Measurements from ENCODE around the gene FOXJ1. TPM values are rescaled to one million over a fixed set of nuclear protein-coding genes. Genes with fewer than 3 reads are reported as not detected.
A peak's percentile ranks its signal among the peaks of the same experiment; 100 is the strongest.

FOXJ1 gene
- total RNA-seq, 4 donors from 2014 or later = not detected

DNA sequence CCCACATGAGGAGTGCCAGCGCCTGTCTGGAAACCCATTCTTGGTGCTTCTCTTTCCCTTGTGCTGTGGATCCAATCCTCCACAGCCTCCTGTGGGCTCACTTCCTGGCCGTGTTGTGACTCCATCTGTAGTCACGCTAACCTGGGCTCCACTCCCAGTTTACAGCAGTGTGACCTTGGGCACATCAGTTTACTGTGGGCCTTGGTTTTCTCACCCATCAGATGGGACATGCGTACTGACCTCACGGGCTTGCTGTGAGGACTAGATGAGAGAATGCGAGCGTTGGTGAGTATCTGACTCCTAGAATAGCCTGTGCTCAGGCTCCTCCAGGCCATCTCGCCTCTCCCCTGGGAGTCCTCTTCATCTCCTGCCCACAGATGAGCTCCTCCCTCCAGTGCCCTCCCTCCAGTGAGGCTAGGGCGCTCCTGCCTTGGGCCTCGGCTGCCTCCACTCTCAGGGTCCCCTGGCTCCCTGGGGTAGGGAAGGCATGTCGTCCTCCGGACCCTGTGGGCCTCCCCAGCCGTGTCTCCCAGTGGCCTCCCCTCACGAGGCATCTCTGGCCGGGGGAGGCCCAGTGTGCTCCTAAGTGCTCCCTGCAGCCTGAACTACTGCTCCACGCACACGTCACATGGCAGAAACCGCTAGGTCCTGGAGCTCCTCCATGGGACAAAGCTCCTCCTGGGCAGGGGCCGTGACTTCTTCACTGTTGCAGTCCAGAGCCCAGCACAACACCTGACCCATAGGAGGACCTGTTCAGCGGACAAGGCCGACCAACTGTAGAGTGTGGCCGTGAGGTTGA lies 5.2 kb upstream of the FOXJ1 start:
- H3K9me3 ChIP-seq = no peaks in the 10 kb centered on the region
- TF ChIP-seq POLR2A (IDR thresholded peaks at IDR 0.05) (no peak), EP300 (IDR thresholded peaks at IDR 0.05) (no peak)
- TF ChIP-seq, protein P1, sequence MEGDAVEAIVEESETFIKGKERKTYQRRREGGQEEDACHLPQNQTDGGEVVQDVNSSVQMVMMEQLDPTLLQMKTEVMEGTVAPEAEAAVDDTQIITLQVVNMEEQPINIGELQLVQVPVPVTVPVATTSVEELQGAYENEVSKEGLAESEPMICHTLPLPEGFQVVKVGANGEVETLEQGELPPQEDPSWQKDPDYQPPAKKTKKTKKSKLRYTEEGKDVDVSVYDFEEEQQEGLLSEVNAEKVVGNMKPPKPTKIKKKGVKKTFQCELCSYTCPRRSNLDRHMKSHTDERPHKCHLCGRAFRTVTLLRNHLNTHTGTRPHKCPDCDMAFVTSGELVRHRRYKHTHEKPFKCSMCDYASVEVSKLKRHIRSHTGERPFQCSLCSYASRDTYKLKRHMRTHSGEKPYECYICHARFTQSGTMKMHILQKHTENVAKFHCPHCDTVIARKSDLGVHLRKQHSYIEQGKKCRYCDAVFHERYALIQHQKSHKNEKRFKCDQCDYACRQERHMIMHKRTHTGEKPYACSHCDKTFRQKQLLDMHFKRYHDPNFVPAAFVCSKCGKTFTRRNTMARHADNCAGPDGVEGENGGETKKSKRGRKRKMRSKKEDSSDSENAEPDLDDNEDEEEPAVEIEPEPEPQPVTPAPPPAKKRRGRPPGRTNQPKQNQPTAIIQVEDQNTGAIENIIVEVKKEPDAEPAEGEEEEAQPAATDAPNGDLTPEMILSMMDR (IDR thresholded peaks at IDR 0.05) = no peak
- no peak overlapping the region for H3K4me3 ChIP-seq
- H3K27me3 ChIP-seq = no peaks in the 10 kb centered on the region
- 85% methylated on average over 19 to 22 of the region's 22 CpGs for WGBS, 2 donors
- DNase-seq (ENCODE audit: low spot score in 2 of 2) = peak in 1 of 2 donors; percentile 5
- peaks cover 0 to 17% (median 0%) of the 10 kb centered on the region in 3 donors for H3K36me3 ChIP-seq
- peak overlapping the region in 3 of 4 donors; percentile 16 to 71 (median 55) for H3K27ac ChIP-seq
- H3K4me1 ChIP-seq = peaks cover 0 to 15% (median 9%) of the 10 kb centered on the region in 4 donors

DNA sequence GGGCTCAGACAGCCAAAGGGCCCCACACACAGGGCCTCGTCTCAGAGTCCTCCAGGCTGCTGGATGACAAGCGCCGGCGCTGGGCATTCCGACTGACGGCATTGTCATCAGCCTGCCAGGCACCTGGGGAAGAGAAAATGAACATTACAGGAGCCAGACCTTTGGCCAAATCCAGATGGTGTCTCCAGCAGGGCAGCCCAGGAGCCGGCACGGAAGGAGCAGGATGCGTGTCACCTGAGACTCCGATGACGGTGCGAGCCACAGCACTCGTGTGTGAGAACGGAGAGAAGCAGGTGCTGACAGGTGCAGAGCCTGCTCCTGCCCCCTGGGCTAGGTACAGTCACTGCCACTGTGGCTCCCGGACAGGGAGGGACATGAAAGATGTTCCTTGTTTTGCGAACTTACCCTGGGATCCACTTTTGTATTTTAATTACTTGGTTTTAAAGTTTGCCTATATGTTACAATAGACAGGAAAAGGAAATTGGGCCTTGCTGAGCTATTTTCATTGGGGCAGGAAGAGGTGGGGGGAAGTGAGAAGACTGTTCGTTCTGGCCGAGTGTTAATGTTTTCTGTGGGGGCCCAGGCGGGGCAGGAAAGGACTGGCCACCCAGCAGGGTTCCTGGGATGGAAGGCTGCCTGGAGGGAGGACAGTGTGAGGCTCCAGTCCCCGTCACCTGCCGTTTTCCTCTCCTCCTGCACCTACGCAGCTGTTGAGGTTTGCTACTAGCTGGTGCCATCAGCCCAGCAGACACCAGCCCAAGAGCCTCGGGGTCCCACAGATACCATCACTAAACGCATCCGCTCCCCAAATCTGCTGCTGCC lies 4.4 kb upstream of the FOXJ1 start:
- no peak for TF ChIP-seq EP300 (IDR thresholded peaks at IDR 0.05)
- TF ChIP-seq POLR2A (IDR thresholded peaks at IDR 0.05) = no peak
- TF ChIP-seq, protein P1 (IDR thresholded peaks at IDR 0.05) = no peak
- peak in 1 of 2 donors; percentile 7 for DNase-seq (ENCODE audit: low spot score in 2 of 2)

DNA sequence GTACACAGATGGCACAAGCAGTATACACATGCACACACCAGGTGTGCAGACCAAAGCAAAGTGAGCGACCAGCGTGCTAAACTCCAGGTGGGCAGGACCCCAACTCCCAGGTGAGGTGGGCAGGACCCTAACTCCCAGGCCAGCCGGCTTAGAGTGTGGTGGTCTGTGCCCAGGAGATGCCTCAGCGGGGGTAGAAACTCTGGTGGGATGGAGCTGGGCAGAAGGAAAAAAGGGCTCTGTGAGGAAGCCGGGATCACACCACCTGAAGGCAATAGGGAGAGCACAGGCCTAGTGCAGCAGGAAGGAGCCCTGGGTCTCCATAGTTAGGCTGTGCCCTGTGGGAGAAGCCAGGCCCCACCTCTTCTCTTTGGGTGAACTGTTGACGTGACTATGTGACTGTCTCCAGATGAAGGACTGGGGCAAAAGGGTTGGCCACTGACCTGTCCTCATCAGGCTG lies 1.6 kb upstream of the FOXJ1 start:
- peaks cover 0 to 34% of the 10 kb centered on the region in 2 donors for H3K27me3 ChIP-seq
- WGBS, 2 donors = 73 to 83% methylated on average over 6 of the region's 6 CpGs
- DNase-seq (ENCODE audit: low spot score in 2 of 2) = no peak
- no peaks in the 10 kb centered on the region for H3K9me3 ChIP-seq
- TF ChIP-seq, protein P1 (IDR thresholded peaks at IDR 0.05) = no peak
- TF ChIP-seq POLR2A (IDR thresholded peaks at IDR 0.05) (no peak), EP300 (IDR thresholded peaks at IDR 0.05) (no peak)
- peaks cover 3 to 47% (median 25%) of the 10 kb centered on the region in 4 donors for H3K4me1 ChIP-seq
- no peak overlapping the region for H3K27ac ChIP-seq
- H3K4me3 ChIP-seq = no peak overlapping the region
- H3K36me3 ChIP-seq = peaks cover 0 to 10% (median 0%) of the 10 kb centered on the region in 3 donors

More for the DNA sequence above, 4.4 kb upstream of the FOXJ1 start:
- Histone ChIP-seq H3K9me3 (no peaks in the 10 kb centered on the region), H3K27ac (peak overlapping the region in 3 of 4 donors; percentile 16 to 71 (median 55)), H3K27me3 (peaks cover 0 to 5% of the 10 kb centered on the region in 2 donors), H3K4me1 (peaks cover 3 to 21% (median 17%) of the 10 kb centered on the region in 4 donors), H3K36me3 (peaks cover 0 to 10% (median 0%) of the 10 kb centered on the region in 3 donors), H3K4me3 (no peak overlapping the region)
- 67 to 74% methylated on average over 25 of the region's 25 CpGs for WGBS, 2 donors

DNA sequence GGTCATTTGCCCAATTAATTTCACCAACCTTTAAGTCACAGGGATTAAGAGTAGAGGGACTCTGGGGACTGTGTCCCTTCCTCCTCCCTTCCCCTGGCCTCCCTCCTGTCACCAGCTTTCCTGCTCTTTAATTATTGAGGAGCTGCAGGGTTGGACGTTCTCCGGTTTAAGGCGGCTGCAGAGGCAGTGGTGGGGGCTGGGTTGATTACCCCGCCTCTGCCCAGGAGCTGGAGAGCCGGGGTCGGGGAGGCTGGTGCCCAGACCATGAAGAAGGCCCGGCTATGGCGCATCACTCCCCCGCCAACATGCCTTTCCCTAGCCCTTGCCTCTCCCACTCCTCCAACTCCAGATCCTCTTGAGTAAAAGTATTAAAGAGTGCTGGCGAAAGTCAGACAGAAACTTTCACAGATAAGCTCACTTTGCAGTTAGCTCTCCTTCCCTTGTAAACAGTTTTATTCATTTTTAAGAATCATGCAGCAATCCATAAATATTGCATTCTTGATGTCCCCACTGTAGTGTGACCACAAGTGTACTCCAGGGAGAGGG lies 1.1 kb upstream of the FOXJ1 start:
- no peak for TF ChIP-seq POLR2A (IDR thresholded peaks at IDR 0.05)
- TF ChIP-seq, protein P1 (IDR thresholded peaks at IDR 0.05) = no peak
- 40 to 47% methylated on average over 10 of the region's 10 CpGs for WGBS, 2 donors

More for the DNA sequence above, 1.1 kb upstream of the FOXJ1 start:
- Histone ChIP-seq H3K27ac (no peak overlapping the region), H3K4me1 (peaks cover 3 to 50% (median 25%) of the 10 kb centered on the region in 4 donors), H3K36me3 (peaks cover 0 to 10% (median 0%) of the 10 kb centered on the region in 3 donors), H3K27me3 (peaks cover 2 to 39% of the 10 kb centered on the region in 2 donors), H3K4me3 (peak overlapping the region in 1 of 4 donors; percentile 56), H3K9me3 (no peaks in the 10 kb centered on the region)
- no peak for DNase-seq (ENCODE audit: low spot score in 2 of 2)

All from tibial nerve (tissue), 4 donors.